Mesendoderm (in vitro differentiated cells): ENCODE measurements around the gene KDM1B.

ENCODE experiments used
- DNase-seq: peaks from one replicate; pipeline ENCODE4 v3.0.0; 2013
- H2AK5ac ChIP-seq: 2 replicates; pipeline ENCODE4 v1.6.1; 2013; ENCODE audit warnings: low read length, inconsistent platforms
- H2BK120ac ChIP-seq: 2 replicates; pipeline ENCODE4 v1.6.1; 2013; ENCODE audit warnings: low read depth, mild to moderate bottlenecking, low read length, moderate library complexity, mixed read lengths
- H2BK15ac ChIP-seq: replicated peaks from 2 replicates; pipeline ENCODE4 v1.6.1; 2013; ENCODE audit warnings: low read depth, mild to moderate bottlenecking, moderate library complexity
- H2BK5ac ChIP-seq: 2 replicates; pipeline ENCODE4 v1.6.1; 2013; ENCODE audit warnings: low read length, inconsistent platforms
- H3K18ac ChIP-seq: 2 replicates; pipeline ENCODE4 v1.6.1; 2013; ENCODE audit warnings: mild to moderate bottlenecking, low read length, mixed read lengths
- H3K23ac ChIP-seq: one replicate; pipeline ENCODE4 v1.6.1; 2013; ENCODE audit warnings: low read length
- H3K27ac ChIP-seq: 2 replicates; pipeline ENCODE4 v1.5.1; 2013; ENCODE audit warnings: low read depth, mild to moderate bottlenecking, inconsistent platforms, low read length, moderate library complexity
- H3K27me3 ChIP-seq: 2 replicates; pipeline ENCODE4 v1.6.1; 2013; ENCODE audit warnings: low read length, control low read depth, mild to moderate bottlenecking, inconsistent platforms; ENCODE audit not compliant: insufficient read depth, poor library complexity
- H3K36me3 ChIP-seq: 2 replicates; pipeline ENCODE4 v1.6.1; 2013; ENCODE audit warnings: low read length, inconsistent platforms; ENCODE audit not compliant: control insufficient read depth, insufficient read depth
- H3K4ac ChIP-seq: one replicate; pipeline ENCODE4 v1.6.1; 2013; ENCODE audit warnings: low read depth, mild to moderate bottlenecking, low read length, moderate library complexity
- H3K4me1 ChIP-seq: 2 replicates; pipeline ENCODE4 v1.6.1; 2013; ENCODE audit warnings: low read depth, low read length, inconsistent platforms; ENCODE audit not compliant: control insufficient read depth
- H3K4me2 ChIP-seq: 2 replicates; pipeline ENCODE4 v1.6.1; 2013; ENCODE audit warnings: low read length
- H3K4me3 ChIP-seq: 2 replicates; pipeline ENCODE4 v1.5.1; 2013; ENCODE audit warnings: mild to moderate bottlenecking, low read length
- H3K56ac ChIP-seq: one replicate; pipeline ENCODE4 v1.6.1; 2013; ENCODE audit warnings: low read length
- H3K79me1 ChIP-seq: 2 replicates; pipeline ENCODE4 v1.6.1; 2013; ENCODE audit warnings: low read length, inconsistent platforms
- H3K79me2 ChIP-seq: 2 replicates; pipeline ENCODE4 v1.6.1; 2013; ENCODE audit warnings: mild to moderate bottlenecking, low read length; ENCODE audit not compliant: control insufficient read depth, insufficient read depth
- H3K9ac ChIP-seq: 2 replicates; pipeline ENCODE4 v1.6.1; 2013; ENCODE audit warnings: low read length, inconsistent platforms
- H4K5ac ChIP-seq: one replicate; pipeline ENCODE4 v1.6.1; 2013; ENCODE audit warnings: low read length
- H4K8ac ChIP-seq: one replicate; pipeline ENCODE4 v1.6.1; 2013; ENCODE audit warnings: low read depth, mild to moderate bottlenecking, control low read depth, low read length, moderate library complexity
- WGBS: extraction: QIAGEN DNeasy Blood & Tissue Kit; methylation state at CpG from one replicate; pipeline ENCODE4 v1.1.7; 2013; ENCODE audit warnings: low lambda C conversion rate, missing lambda C conversion rate; ENCODE audit not compliant: insufficient coverage; ENCODE audit errors: extremely low coverage; 5-methylcytosine and 5-hydroxymethylcytosine counted together

Gene KDM1B

DNA sequence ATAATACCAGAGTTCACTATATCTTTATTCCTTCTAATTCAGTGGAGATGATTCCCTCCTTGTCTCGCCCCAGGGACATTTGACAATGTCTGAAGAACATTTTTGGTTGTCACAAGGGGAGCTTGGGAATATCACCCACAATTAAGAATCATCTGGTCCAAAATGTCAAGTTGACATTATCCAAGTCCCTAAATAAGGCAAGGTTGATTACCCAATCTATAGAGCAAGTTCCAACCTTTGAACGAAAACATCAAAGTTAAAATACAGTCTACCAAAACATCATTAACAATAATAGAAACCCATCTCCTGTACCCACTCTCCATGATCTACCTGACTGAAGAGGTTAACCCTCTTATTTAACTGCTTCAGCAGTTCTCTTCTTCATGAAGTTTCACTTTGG is 93.5 kb downstream of the KDM1B start:
- peaks cover 32% of the 10 kb centered on the region for H3K79me2 ChIP-seq
- no peak overlapping the region for H2BK5ac ChIP-seq
- no peak overlapping the region for H3K23ac ChIP-seq
- no peak for DNase-seq
- no CpG with 5 or more reads among the region's 2 CpGs for WGBS
- no peak overlapping the region for H2BK120ac ChIP-seq
- H3K79me1 ChIP-seq, result peaks cover 5% of the 10 kb centered on the region
- H3K56ac ChIP-seq, result no peak overlapping the region
- no peak overlapping the region for H2AK5ac ChIP-seq
- no peak overlapping the region for H4K5ac ChIP-seq
- no peak overlapping the region for H3K27ac ChIP-seq
- no peak overlapping the region for H2BK15ac ChIP-seq
- H3K18ac ChIP-seq, result no peak overlapping the region
- H3K4me3 ChIP-seq, result no peak overlapping the region
- no peaks in the 10 kb centered on the region for H3K4me1 ChIP-seq
- H3K36me3 ChIP-seq, result no peaks in the 10 kb centered on the region
- no peak overlapping the region for H3K9ac ChIP-seq
- no peaks in the 10 kb centered on the region for H3K27me3 ChIP-seq
- H3K4ac ChIP-seq, result no peak overlapping the region
- H4K8ac ChIP-seq, result no peak overlapping the region
- no peak overlapping the region for H3K4me2 ChIP-seq

DNA sequence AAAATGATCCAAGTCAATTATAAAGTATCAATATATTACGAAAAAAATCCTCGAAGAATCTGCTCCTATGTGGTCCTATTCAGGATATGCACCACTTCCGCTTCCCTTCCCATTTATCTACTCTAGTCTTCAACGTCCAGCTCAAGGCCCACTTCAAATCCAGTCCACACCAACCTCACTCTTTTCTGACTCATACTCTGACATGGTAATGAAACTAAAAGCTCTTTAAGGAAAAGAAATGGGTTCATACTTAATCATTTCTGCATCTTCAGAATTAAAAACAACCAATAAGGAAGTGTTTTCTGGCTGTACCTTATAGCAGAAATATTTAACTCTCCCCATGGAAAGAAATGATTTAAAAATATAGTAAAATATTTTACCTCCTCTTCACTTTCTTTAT is 94.0 kb downstream of the KDM1B start:
- Histone ChIP-seq H3K23ac (no peak overlapping the region), H3K9ac (no peak overlapping the region), H3K4me2 (no peak overlapping the region), H2BK15ac (no peak overlapping the region), H3K27ac (no peak overlapping the region), H3K79me1 (peaks cover 5% of the 10 kb centered on the region), H3K4ac (no peak overlapping the region), H4K5ac (no peak overlapping the region), H3K27me3 (no peaks in the 10 kb centered on the region), H2BK120ac (no peak overlapping the region), H3K79me2 (peaks cover 34% of the 10 kb centered on the region), H3K4me1 (no peaks in the 10 kb centered on the region), H3K56ac (no peak overlapping the region), H4K8ac (no peak overlapping the region), H2BK5ac (no peak overlapping the region), H3K4me3 (no peak overlapping the region), H3K18ac (no peak overlapping the region), H2AK5ac (no peak overlapping the region), H3K36me3 (no peaks in the 10 kb centered on the region)
- no peak for DNase-seq
- no CpG with 5 or more reads among the region's 4 CpGs for WGBS

- Histone ChIP-seq H2BK5ac (no peak overlapping the region), H3K4ac (no peak overlapping the region), H3K9ac (no peak overlapping the region), H4K5ac (no peak overlapping the region), H3K4me1 (no peaks in the 10 kb centered on the region), H3K79me2 (peaks cover 43% of the 10 kb centered on the region), H3K79me1 (peaks cover 5% of the 10 kb centered on the region), H4K8ac (no peak overlapping the region), H3K4me2 (no peak overlapping the region), H2BK120ac (no peak overlapping the region), H3K23ac (no peak overlapping the region), H2AK5ac (no peak overlapping the region), H3K27me3 (no peaks in the 10 kb centered on the region), H3K4me3 (no peak overlapping the region), H3K36me3 (peaks cover 2% of the 10 kb centered on the region), H2BK15ac (no peak overlapping the region), H3K27ac (no peak overlapping the region), H3K18ac (no peak overlapping the region), H3K56ac (no peak overlapping the region)
- no peak for DNase-seq
- no CpG with 5 or more reads among the region's 5 CpGs for WGBS
Measured at GRCh38 chr6:18253635-18254034, 98.4 kb downstream of the KDM1B start.

- Histone ChIP-seq H2BK15ac (no peak overlapping the region), H3K4ac (no peak overlapping the region), H3K79me1 (peaks cover 4% of the 10 kb centered on the region), H3K18ac (no peak overlapping the region), H3K4me3 (no peak overlapping the region), H3K36me3 (peaks cover 2% of the 10 kb centered on the region), H3K4me1 (no peaks in the 10 kb centered on the region), H3K27ac (no peak overlapping the region), H3K9ac (no peak overlapping the region), H2AK5ac (no peak overlapping the region), H3K23ac (no peak overlapping the region), H4K5ac (no peak overlapping the region), H2BK120ac (no peak overlapping the region), H2BK5ac (no peak overlapping the region), H4K8ac (no peak overlapping the region), H3K56ac (no peak overlapping the region), H3K4me2 (no peak overlapping the region), H3K79me2 (peaks cover 49% of the 10 kb centered on the region), H3K27me3 (no peaks in the 10 kb centered on the region)
- no peak for DNase-seq
- WGBS, result no CpG with 5 or more reads among the region's 6 CpGs
Measured at GRCh38 chr6:18254793-18255192, 99.6 kb downstream of the KDM1B start.

- Histone ChIP-seq H3K23ac (no peak overlapping the region), H4K5ac (no peak overlapping the region), H3K4me3 (no peak overlapping the region), H3K27me3 (no peaks in the 10 kb centered on the region), H2BK15ac (no peak overlapping the region), H3K18ac (no peak overlapping the region), H3K4ac (no peak overlapping the region), H3K27ac (no peak overlapping the region), H3K4me1 (peaks cover 5% of the 10 kb centered on the region), H3K4me2 (no peak overlapping the region), H4K8ac (no peak overlapping the region), H2BK5ac (no peak overlapping the region), H3K79me2 (peaks cover 69% of the 10 kb centered on the region), H3K56ac (no peak overlapping the region), H2BK120ac (no peak overlapping the region), H2AK5ac (no peak overlapping the region), H3K9ac (no peak overlapping the region), H3K79me1 (peaks cover 2% of the 10 kb centered on the region), H3K36me3 (peaks cover 2% of the 10 kb centered on the region)
- WGBS, result no CpG with 5 or more reads among the region's 4 CpGs
- DNase-seq, result no peak
Measured at GRCh38 chr6:18259675-18260447, 104.6 kb downstream of the KDM1B start.
